ENCODE data around the gene IGSF8.

The IGSF8 gene

DNA sequence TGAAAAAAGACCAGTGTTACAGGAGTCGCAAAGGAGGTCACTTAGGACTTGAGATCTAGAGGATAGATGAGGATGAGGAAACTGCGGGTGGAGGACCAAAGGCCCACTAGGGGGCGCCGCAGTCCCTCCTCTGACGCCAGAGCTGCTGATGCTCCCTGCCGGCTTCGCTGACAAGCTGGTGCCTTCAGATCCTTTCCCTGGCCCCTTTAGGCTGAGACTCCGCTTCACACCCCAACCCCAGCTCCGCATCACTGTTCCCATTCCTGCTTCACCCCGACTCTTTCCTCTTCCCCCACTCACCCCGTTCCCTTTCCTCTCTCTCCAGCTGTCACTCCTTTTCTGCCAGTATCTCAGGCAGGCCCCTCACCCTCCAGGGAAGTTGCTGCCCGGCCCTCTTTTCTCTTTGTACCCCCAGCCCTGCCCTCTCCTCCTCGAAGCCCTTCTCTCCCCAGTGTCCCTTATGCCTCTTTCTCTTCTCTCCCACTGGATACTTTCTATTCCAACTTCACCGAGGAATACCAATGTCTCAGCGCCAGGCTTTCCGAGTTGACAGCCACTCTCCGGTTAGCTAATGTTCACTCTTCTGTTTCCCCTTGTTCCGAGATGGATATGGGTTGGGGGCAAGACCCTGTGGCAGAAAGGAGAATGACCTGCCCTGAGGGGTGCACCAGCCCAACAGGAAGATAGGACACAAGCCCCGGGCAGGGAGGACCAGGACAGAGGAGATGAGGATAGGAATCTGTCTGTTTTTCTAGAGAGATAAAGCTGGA lies 12.5 kb downstream of the IGSF8 start:
- DNase-seq = peak; percentile 66

DNA sequence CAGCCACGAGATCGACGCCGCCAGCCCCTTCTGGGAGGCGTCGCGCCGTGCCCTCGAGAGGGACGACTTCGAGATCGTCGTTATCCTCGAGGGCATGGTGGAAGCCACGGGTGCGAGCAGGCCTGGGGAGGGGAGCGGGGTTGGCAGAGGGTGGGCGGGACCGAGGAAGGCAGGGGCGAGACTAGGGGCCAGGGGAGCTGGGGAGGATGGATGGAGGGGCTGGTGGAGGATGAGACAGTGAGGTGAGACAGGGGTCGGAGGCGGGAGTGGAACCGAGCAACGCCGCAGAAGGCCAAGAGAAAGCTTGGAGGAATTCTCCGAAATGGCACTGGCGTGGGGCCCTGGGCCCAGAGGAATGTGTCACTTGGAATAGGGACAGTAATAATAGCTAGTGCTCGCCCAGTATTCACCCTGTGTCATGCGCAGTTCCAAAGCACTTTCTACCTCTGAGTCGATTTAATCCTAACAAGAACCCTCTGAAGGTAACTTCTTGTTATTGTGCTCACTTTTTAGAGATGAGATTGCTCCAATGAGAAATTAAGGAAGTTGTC lies 13.6 kb downstream of the IGSF8 start:
- DNase-seq = no peak

DNA sequence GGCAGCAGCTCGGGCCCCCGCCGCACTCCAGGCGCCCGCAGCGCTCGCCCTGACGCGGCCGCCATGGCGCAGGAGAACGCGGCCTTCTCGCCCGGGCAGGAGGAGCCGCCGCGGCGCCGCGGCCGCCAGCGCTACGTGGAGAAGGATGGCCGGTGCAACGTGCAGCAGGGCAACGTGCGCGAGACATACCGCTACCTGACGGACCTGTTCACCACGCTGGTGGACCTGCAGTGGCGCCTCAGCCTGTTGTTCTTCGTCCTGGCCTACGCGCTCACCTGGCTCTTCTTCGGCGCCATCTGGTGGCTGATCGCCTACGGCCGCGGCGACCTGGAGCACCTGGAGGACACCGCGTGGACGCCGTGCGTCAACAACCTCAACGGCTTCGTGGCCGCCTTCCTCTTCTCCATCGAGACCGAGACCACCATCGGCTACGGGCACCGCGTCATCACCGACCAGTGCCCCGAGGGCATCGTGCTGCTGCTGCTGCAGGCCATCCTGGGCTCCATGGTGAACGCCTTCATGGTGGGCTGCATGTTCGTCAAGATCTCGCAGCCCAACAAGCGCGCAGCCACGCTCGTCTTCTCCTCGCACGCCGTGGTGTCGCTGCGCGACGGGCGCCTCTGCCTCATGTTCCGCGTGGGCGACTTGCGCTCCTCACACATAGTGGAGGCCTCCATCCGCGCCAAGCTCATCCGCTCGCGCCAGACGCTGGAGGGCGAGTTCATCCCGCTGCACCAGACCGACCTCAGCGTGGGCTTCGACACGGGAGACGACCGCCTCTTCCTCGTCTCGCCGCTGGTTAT lies 14.2 kb downstream of the IGSF8 start:
- no peak for DNase-seq

DNA sequence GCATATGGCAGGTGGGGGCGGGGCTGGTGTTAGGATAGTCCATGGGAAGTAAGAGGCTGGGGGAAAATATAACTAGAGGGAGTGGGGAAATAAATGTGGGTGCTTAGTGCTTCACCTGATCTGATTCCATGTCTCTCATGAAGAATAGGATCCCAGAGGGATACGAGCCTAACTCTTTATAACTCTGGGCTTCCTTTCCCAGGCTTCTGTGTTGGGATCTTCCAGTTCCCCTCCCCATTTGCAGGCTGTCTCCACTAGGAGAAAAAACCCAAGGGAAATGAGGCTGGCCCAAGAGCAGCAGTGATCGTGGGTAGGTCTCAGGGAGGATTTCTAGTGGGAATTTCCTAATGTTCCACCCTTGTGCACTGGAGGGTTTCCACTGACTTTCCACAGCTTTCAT lies 15.5 kb downstream of the IGSF8 start:
- DNase-seq = no peak

DNA sequence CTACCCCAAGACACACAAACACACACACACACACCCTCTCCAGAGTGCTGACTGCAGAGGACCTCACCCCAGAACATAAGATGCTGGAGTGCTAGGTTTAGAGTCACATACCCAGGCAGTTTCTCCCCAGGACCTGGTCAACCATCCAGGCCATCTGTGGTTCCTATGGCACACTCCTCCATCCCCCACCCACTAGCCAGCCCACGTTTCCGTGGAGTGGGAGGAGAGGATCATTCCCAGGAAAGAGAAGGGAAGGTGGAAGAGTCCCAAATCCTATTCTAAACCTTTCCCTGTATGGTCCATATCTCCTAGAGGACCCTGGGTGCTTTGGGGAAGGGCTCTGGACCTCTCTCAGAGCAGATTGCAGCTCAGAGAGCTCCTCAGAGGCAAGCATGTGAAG lies 15.9 kb downstream of the IGSF8 start:
- DNase-seq = no peak

DNA sequence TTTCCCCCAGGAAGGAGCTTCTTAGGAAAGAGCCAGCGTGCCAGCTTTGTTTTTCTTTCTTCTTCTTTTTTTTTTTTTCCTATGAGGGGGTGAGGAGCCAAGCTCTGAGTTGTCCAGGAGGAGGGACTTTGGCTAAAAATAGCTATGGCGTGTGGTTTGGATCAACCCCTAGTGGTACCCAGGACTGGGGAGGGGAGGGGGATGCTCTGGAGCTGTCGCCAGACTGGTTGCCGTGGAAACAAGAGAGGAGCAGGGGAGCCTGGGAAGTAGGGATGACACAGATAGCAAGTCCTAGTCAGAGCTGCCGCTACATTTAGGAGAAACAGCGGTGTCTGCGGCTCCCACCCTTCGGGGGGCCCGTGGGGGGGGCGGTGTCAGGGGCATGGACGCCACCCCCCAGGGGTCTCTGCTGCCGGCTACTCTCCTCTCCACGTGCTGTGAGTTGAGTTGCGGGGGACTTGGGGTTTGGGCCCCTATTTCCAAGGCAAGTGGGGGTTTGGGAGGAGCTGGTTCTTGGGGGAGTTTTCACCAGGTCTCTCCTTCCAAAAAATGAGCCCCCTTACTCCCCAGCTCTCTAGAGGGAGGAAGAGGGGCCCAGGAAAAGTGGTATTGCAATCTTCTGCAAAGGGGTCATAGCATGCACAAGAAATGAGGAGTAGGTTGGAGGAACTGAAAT lies 17.0 kb downstream of the IGSF8 start, which contains the start of gene KCNJ9:
KCNJ9 (plus strand) TSS at position 278 of the 676 bp plus-strand sequence. CDS start 2,493 bp downstream, outside the sequence.
- DNase-seq = peak; percentile 82

DNA sequence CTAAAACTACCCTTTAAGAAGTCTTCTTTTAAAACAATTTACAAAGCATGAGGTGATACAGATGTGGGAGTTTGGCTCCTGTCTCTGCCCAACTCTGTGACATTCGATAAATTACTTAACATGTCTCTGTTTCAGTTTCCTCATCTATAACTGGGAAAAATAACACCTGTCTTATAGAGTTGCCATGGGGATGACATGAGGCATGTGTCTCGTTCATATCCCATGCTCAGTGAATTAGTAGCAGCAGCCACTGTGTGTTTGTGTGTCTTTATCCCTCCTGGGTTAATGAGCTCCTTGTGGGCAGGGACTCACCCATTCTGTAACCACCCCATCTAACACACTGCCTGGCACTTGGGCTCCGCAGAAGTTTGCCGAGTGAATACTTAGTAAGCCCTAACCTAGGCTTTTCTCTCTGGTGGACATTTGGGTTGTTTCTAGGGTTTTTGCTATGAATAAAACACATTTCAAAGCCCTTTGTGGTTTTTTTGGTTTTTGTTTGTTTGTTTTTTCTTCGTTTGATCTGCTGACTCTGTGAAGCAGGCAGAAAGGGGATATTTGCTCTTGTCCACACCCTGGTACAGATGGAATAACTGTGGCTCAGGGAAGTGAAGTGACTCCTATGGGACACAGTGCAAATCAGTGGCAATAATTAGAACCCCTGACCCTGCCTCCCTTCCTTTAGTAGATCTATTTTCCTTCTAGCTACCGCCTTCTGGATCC lies 17.9 kb downstream of the IGSF8 start:
- no peak for DNase-seq

DNA sequence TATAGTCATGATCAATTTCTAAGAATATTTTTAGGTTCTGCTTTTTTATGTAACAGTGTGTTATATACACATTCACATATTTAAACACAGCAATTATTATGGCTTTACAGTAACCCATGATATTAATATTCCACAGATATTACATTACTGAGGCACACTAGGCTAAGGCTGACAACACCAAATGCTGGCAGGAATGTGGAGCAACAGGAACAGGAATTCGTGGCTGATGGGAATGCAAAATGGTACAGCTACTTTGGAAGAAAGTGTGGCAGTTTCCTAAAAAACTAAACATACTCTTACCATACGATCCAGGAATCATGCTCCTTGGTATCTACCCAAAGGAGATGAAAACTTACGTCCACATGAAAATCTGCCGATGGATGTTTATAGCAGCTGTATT lies 19.0 kb downstream of the IGSF8 start:
- DNase-seq = no peak

DNA sequence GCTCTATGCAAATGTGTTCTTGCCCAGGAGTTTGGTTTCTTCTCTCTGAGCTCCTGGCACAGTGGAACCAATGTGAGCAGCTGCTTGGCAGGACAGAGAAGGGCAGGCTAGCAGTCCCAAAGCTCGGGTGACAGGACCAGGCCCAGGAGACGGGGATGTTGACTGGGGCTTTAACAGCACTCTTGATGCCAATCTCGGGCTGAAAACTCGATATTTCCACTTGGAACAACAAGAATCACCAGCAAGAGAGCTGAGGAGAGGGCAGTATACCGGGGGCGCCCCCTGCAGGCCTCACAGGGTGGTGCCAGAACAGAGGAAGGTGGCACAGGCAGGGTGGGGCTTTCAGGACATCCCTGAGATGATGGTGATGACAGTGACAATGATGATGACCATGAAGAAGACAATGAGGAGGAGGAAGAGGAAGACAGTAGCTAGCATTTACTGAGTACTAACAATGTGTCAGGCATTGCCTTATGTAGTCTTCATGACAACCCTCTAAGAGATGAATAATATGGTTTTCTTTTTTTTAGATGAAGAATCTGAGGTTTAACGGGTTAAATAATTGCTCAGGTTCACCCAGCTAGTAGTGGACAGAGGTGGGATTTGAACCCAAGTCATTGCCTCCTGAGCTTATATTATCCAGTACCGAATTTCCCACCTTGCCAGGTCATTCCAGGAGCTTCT lies 19.8 kb downstream of the IGSF8 start:
- DNase-seq = peak; percentile 20

DNA sequence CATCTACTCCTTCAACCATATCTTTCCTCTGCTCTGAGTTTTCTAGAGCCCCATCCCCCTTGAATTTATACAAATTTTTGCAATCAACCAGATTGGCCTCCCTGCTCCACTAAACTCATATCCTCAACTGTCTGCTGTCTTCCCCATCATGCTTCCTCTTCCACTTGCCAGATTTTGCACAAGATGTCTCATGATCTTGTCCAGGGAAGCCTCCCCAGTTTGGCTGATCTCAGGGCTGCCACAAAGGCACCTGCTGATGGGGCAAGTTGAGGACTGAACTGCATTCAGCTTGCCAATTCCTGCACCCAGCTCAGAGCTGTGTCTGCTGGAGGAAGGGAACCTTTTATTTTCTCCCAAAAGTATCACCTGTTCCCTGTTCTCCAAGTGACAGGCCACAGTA lies 20.9 kb downstream of the IGSF8 start:
- DNase-seq = no peak

DNA sequence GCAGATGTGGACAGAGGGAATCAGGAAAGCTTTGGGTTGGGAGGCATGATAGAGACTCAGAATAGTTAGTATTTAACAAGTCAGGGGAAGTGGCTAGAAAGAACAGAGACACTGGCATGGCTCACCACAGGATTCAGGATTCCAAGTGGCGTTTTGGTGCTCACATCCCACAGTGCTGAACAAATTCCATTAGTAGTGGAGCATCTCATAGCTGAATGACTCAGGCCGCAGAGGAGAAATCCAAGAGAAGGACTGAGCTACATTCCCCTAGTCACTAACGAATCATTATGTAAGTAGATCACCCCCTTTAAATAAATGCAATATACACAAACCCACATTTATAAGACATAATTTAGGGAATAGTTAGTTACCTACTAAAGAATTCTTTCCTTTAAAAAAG lies 22.1 kb downstream of the IGSF8 start:
- DNase-seq = peak; percentile 49

DNA sequence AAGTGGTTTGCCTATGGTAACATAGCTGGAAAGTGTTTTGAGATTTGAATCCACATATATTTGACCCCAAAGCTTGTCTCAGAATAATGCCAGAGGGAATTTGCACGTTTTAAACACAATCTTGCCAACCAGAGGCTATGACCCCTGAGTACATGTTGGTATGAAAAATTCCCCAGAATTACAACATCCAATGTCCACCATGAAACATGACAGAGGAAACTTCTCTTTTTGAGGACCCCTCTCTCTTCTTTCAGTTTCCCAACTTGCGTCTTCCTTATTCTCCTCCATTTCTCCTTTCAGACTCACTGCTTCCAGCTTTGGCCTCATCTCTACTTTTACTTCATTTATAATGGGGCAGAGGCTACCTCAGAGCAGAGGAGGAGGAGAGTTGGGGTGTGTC lies 22.6 kb downstream of the IGSF8 start:
- no peak for DNase-seq

DNA sequence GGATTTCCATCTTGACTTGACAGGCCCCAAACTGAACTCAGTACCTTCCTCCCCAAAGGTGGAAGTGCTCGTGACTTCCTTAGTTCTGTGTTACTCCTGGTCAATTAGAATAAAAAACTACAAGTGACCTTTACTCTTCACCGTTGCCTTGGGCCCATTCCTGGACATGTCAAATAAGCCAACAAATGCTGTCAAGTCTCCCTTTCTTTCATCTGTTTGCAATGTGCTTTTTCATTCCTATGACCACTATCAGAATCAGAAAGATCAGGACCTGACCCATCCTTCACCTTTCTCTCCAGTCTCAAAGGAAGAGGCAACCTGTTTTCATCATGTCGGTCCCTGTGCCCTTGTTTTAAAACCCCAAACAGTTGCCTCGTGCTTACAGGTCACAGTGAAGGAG lies 23.6 kb downstream of the IGSF8 start:
- no peak for DNase-seq

DNA sequence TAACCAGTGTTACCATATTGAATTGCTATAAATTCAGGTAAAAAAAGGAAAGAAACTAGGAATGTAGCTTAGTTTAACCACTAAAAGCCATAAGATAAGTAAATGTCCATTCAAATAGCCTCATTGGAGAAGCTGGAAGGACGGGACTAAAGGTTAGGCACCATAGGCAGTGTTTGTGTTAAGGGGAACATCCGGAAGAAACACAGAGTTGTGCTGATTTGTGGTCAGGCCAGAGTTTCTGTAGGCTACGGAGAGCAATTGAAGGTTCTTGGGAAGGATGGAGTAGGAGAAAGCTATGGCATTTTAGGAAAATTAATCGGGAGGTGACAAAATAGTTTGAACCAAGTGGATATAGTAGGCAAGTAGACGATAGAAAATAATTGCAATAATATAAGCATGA lies 27.1 kb downstream of the IGSF8 start:
- DNase-seq = no peak

DNA sequence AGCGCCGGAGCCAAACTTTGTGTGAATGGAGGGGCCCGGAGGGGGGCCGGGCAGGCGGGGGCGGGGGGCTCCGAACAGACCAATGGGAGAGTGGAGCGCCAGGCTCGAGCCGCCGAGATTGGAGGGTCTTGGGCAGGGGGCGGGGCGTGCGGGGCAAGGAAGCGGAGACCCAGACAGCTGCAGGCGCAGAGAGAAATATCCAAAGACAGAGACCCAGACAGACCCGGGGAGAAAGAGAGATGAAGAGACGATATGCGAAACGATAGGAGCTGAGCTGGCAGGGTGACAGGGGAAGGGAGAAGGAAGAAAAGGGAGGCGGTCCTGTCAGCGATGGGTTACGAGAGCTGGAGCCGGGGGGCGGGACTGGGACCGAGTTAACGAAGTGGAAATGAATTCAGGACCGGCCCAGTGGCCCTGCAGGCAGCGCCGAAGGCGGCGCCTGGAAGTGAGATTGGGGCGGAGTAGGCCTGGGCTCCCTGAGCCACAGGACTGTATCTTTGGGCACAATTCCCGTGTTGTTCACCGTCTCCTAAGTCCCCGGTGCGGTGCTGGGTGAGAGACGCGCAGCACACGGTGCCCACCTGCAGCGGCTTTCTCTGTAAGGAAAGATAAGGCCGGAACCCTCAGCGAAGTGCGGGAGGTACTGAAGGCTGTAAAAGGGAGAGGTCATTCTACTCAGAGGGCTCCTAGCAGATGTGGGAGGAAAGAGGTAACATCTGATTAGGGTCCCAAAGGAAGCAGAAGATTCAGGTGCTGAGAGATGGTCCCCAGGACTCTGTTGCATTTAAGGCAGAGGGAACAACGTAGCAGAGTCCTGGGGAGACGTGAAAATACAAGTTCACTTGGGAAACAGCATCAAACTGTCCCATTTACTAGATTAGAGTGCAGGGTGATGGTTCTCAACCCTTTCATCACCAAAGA lies 27.9 kb downstream of the IGSF8 start:
- DNase-seq = peak; percentile 68

DNA sequence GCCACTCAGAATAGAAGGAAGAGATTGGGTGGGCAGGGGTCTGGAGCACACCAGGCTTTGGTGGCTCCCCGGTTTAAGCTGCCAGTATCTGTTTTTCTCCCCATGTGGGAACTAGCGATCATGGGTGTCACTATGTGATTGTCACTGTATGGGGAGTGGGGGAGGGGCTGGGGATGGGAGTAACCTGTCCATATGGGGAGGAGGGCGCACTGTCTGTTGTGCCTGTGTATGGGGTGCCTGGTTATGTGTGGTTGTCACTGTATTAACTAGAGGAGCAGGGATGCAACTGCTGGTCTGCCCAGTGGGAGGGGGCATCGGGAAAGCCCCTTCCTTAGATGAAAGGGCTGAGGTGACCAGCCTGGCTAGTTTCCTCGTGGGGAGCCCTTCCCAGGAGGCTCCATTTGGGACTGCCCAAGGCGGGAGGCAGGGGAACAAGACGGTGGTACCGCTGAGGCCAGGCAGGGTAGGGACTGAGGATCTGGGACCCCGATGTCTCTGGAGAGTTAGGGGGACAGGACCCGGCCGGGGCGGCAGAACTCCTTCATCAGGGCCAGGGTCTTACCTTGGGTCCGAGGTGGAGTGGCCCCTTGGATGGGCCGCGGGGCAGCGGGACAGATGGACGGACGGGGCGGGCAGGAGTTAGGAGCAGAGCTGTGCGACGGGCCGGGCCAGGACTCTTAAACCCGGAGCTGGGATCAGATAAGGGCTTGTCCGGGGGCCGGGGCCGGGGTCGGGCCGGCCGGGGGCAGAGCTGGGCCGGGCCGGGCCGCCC lies 28.8 kb downstream of the IGSF8 start, which contains the start of gene KCNJ10:
KCNJ10 (minus strand) TSS at position 701 of the 772 bp plus-strand sequence. CDS start 27,628 bp downstream, outside the sequence.
- no peak for DNase-seq

DNA sequence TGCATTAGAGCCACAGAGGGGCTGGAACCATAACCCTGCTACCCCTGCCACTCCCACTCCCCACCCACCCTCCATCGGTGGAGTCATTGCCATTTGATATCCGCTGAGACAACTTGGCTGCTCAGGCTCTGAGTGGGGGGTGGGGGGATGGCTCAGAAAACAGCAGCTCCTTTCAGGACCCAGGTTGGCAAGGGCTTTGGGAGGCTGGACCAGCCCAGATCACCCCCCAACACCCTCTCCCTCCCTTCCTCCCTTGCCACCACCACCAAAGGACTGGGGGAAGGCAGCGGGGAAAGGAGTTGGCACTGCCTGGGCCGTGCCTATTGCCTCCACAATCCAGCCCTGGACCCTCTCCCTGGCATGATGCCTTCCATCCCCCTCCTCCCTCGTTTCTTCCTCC lies 30.2 kb downstream of the IGSF8 start:
- DNase-seq = no peak

DNA sequence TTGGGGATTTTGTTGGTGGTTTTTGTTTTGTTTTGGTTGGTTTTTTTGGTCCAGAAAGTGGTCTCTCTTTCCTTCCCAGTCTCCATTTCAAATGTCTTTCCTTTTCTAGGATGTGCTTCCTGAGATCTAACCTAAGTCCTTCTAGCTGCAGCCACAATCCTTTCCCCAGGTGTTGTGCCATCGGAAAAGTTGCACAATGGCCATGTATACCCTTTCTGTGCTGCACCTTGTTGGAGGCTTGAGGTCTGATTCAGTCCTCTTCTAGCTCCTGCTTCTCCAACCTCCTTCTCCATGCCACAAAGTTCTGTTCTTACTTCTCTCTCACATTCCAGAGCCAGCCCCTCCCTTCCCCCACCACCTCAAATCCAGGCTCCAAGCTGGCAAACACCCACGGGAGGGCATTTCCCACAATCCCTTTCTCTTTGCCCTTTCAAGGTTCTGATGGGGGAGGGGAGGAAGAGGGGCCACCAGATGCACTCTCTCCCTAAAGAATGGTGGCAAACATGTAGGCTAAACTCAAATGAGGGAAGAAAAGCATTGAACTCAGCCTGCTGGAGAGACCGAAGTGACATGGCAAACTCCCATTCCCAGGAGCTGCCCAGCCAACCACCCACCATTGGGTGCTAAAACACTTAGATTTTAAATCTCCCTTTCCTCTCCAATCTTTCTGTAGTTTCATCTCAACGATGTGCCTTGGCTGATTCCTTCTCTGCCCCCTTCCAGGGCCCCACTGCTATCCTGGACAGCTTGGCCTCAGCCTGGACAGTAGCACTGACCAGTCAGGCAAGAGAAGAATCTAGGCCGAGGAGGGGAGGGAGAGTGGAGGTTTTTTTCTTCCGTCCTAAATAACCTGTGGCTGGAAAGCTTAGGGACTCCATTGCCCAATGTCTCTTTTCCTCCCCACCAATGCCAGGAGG lies 31.3 kb downstream of the IGSF8 start:
- DNase-seq = no peak

DNA sequence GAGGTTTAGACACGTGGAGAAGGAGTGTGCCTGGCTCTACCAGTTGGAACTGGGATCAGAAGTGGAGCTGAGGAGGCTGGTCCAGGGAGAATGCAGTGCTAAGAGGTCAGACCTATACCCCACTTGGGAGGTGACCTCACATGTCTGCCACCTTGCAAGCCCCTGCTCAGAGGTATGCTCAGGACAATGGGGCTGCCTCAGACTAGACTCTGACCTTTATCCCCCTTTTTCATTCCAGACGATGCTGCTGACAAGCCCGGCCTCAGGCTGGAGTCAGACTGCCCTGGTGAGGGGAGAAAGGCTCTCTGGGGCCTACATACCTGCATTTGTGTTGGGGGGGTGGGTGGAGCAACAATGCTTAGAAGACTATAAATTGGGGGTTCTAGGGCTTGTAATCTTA lies 33.7 kb downstream of the IGSF8 start:
- DNase-seq = no peak
